ENCODE measurements around the gene VTCN1. TPM values are rescaled to one million over a fixed set of nuclear protein-coding genes. Genes with fewer than 3 reads are reported as not detected.

Gene VTCN1
- total RNA-seq, 4 donors from 2014 or later, result not detected

DNA sequence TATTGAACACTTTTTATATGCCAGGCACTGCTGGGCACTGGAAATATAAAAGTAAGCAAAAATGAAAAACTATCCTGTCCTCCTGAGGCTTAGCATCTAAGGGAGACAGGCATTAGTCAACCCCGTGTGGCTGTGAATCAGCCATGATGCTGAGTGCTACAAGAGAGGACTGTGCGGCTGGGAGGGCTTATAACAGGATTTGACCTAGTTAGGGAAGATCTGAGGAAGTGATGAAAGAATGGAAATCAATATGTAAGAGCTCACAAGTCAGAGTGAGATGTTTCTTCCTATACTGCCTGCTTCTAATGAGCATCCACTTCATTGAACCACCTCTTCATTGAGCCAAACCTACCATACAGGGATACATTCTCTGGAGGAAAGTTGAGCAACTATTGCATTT is 104.2 kb downstream of the VTCN1 start:
- no peak for TF ChIP-seq CTCF (IDR thresholded peaks at IDR 0.05; ENCODE audit: low read depth)

GRCh38 chr1:117105722-117106121 is 105.0 kb downstream of the VTCN1 start:
- no peak for TF ChIP-seq CTCF (IDR thresholded peaks at IDR 0.05; ENCODE audit: low read depth)

GRCh38 chr1:117104986-117105385 is 105.7 kb downstream of the VTCN1 start:
- no peak for TF ChIP-seq CTCF (IDR thresholded peaks at IDR 0.05; ENCODE audit: low read depth)

DNA sequence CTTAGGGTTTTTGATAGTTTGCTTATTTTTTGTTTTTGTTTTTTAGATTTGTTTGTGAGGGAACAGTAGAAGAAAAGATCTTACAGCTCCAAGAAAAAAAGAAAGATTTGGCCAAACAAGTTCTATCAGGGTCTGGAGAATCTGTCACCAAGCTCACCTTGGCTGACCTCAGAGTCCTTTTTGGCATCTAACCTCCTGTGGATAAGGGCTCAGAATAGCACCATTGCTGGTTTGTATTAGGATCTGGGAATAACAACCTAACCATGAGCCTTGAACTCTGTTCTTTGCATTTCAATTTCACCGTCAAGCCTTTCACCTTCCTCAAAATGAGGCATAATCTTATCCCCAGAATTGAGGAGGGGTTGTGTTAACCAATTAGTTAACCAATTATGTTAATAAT is 109.4 kb downstream of the VTCN1 start:
- no peak for TF ChIP-seq CTCF (IDR thresholded peaks at IDR 0.05; ENCODE audit: low read depth)

GRCh38 chr1:117098287-117098890 is 112.3 kb downstream of the VTCN1 start:
- no peak for TF ChIP-seq CTCF (IDR thresholded peaks at IDR 0.05; ENCODE audit: low read depth)

DNA sequence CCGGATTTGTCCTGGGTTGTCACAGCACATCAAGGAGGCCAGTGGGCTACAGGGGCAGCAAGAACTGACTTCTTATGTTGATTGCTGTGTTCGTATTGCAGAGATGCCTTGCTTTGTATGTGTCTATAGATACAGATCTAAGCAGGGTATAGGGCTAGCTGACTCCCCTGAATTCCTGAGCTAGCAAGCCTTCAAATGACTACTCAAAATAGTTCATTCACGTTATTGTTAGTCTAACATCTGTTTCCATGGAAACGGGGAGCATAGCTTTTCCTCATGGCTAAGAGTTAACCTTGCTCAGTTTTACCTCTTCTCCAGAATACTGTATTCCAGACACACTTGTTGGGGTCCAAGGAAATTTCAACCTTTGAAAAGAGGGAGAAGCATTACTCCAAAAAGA is 113.3 kb downstream of the VTCN1 start:
- TF ChIP-seq CTCF (IDR thresholded peaks at IDR 0.05; ENCODE audit: low read depth), result no peak

DNA sequence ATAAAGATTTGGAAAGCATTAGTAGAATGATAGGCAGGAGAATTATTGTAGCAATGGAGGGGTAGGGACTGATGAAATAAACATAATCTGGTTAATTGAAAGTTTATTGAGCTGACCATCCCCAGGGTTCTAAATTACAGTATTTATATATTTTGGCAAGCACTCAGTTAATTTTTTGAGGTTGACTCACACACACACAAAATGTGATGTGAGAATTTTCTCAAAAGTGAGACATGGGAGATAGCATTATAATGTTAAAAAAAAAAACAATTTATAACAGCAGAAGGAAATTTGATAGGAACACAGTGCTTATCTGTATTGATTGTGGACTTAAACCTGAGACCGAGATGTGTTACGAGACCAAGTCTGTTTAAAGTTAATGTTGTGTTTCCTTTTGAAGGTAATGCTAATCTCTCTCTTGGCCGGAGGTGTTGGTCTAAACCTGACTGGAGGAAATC is 113.7 kb downstream of the VTCN1 start:
- no peak for TF ChIP-seq CTCF (IDR thresholded peaks at IDR 0.05; ENCODE audit: low read depth)
